Measurements from ENCODE around the gene CHRM4.

Gene CHRM4

DNA sequence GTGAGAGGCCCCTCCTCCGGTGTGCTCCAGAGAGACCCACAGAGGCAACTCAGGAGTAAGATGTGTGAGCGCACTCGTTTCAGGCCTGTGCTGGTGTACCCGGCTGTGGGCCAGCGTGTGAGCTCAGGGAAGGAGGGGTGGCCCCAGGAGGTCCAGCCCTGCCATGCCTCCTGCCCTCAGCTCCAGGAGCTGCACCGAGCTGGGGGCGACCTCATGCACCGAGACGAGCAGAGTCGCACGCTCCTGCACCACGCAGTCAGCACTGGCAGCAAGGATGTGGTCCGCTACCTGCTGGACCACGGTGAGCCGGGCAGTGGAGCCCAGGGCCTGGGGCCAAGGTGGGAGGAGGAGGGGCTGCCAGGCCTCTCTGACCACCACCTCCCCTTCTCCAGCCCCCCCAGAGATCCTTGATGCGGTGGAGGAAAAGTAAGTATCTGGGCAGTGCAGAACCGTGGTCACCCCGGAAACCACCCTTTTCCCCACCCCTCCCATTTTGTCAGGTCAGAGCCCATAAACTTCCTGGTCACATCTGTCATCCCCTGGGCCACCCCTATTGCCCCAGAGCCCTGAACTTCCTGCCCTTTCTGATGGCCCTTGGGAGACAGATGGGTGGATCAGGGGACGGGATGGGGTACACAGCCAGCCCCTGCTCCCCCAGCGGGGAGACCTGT is 12.6 kb downstream of the CHRM4 start:
- Histone ChIP-seq H3K9ac (ENCODE audit: low read length) (no peak overlapping the region), H3F3A (ENCODE audit: insufficient read depth) (no peaks in the 10 kb centered on the region), H4K20me1 (ENCODE audit: low read depth, low read length) (no peaks in the 10 kb centered on the region), H3K9me3 (ENCODE audit: insufficient read depth, low read length) (no peaks in the 10 kb centered on the region), H3K36me3 (ENCODE audit: low read length) (no peaks in the 10 kb centered on the region), H3K4me2 (ENCODE audit: low read depth, low read length, poor library complexity, severe bottlenecking) (no peak overlapping the region), H3K9me2 (replicated peaks; ENCODE audit: insufficient read depth, low read length) (no peaks in the 10 kb centered on the region), H3K79me2 (ENCODE audit: insufficient read depth, low read length) (no peaks in the 10 kb centered on the region), H3K4me3 (ENCODE audit: insufficient read depth, low read length, poor library complexity, severe bottlenecking) (no peak overlapping the region), H3K27ac (ENCODE audit: low read depth, low read length) (no peak overlapping the region), H3K27me3 (ENCODE audit: low read length) (no peaks in the 10 kb centered on the region), H2AFZ (ENCODE audit: low read depth, low read length, severe bottlenecking) (no peak overlapping the region)
- TF ChIP-seq EZH2phosphoT487 (conservative IDR thresholded peaks at IDR 0.05; ENCODE audit: low read length), result no peak
- TF ChIP-seq, protein P1, sequence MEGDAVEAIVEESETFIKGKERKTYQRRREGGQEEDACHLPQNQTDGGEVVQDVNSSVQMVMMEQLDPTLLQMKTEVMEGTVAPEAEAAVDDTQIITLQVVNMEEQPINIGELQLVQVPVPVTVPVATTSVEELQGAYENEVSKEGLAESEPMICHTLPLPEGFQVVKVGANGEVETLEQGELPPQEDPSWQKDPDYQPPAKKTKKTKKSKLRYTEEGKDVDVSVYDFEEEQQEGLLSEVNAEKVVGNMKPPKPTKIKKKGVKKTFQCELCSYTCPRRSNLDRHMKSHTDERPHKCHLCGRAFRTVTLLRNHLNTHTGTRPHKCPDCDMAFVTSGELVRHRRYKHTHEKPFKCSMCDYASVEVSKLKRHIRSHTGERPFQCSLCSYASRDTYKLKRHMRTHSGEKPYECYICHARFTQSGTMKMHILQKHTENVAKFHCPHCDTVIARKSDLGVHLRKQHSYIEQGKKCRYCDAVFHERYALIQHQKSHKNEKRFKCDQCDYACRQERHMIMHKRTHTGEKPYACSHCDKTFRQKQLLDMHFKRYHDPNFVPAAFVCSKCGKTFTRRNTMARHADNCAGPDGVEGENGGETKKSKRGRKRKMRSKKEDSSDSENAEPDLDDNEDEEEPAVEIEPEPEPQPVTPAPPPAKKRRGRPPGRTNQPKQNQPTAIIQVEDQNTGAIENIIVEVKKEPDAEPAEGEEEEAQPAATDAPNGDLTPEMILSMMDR (IDR thresholded peaks at IDR 0.05; ENCODE audit: insufficient read depth, low read length, poor library complexity, severe bottlenecking), result no peak

DNA sequence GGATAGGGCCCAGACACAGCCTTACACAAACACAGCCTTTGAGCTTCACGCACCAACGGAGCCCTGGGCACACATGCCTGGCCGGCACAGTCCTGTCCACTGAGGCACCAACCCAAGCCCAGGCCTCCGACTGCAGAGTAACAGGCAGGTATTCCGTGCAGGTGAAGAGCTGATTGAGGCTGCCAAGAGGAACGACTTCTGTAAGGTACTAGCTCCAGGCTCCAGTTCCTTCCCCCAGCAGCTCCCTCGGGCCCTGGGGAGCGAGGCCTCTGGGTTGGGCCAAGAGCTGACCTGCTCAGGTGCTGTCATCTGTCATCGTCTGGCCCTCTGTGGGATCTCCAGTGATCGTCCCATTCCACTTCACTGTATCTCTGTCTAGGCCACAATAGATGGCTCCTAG is 13.3 kb downstream of the CHRM4 start:
- Histone ChIP-seq H3K9me3 (ENCODE audit: insufficient read depth, low read length) (no peaks in the 10 kb centered on the region), H3F3A (ENCODE audit: insufficient read depth) (no peaks in the 10 kb centered on the region), H3K4me2 (ENCODE audit: low read depth, low read length, poor library complexity, severe bottlenecking) (no peak overlapping the region), H3K4me3 (ENCODE audit: insufficient read depth, low read length, poor library complexity, severe bottlenecking) (no peak overlapping the region), H3K9me2 (replicated peaks; ENCODE audit: insufficient read depth, low read length) (no peaks in the 10 kb centered on the region), H3K27ac (ENCODE audit: low read depth, low read length) (no peak overlapping the region), H4K20me1 (ENCODE audit: low read depth, low read length) (no peaks in the 10 kb centered on the region), H3K79me2 (ENCODE audit: insufficient read depth, low read length) (no peaks in the 10 kb centered on the region), H3K9ac (ENCODE audit: low read length) (no peak overlapping the region), H3K27me3 (ENCODE audit: low read length) (no peaks in the 10 kb centered on the region), H2AFZ (ENCODE audit: low read depth, low read length, severe bottlenecking) (no peak overlapping the region), H3K36me3 (ENCODE audit: low read length) (no peaks in the 10 kb centered on the region)
- TF ChIP-seq EZH2phosphoT487 (conservative IDR thresholded peaks at IDR 0.05; ENCODE audit: low read length), result no peak
- TF ChIP-seq, protein P1 (IDR thresholded peaks at IDR 0.05; ENCODE audit: insufficient read depth, low read length, poor library complexity, severe bottlenecking), result no peak

DNA sequence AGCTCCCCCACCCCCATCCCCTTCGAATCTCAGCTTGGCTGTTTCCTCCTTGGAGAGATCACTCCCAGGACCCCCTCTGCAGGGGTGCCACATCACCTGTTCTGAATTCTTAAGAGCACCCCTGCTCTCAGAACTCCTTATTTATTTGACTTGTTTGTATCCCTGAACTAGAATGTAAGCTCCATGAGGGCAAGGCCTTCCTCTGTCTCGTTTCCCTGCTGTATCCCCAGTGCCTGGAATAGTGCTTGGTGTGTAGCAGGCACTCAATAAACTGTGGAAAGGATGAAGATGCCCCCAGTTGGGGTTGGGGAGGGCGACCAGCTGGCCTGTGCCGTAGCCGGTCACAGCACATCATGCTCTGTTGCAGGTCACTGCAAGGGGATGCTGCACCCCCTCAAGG is 13.7 kb downstream of the CHRM4 start:
- no peak overlapping the region for H3K4me3 ChIP-seq (ENCODE audit: insufficient read depth, low read length, poor library complexity, severe bottlenecking)
- no peaks in the 10 kb centered on the region for H3K9me2 ChIP-seq (replicated peaks; ENCODE audit: insufficient read depth, low read length)
- no peak overlapping the region for H2AFZ ChIP-seq (ENCODE audit: low read depth, low read length, severe bottlenecking)
- H3K79me2 ChIP-seq (ENCODE audit: insufficient read depth, low read length), result no peaks in the 10 kb centered on the region
- no peaks in the 10 kb centered on the region for H3K36me3 ChIP-seq (ENCODE audit: low read length)
- no peak overlapping the region for H3K9ac ChIP-seq (ENCODE audit: low read length)
- no peak overlapping the region for H3K27ac ChIP-seq (ENCODE audit: low read depth, low read length)
- no peaks in the 10 kb centered on the region for H3F3A ChIP-seq (ENCODE audit: insufficient read depth)
- H3K4me2 ChIP-seq (ENCODE audit: low read depth, low read length, poor library complexity, severe bottlenecking), result no peak overlapping the region
- TF ChIP-seq, protein P1 (IDR thresholded peaks at IDR 0.05; ENCODE audit: insufficient read depth, low read length, poor library complexity, severe bottlenecking), result no peak
- no peak for TF ChIP-seq EZH2phosphoT487 (conservative IDR thresholded peaks at IDR 0.05; ENCODE audit: low read length)
- H4K20me1 ChIP-seq (ENCODE audit: low read depth, low read length), result no peaks in the 10 kb centered on the region
- H3K9me3 ChIP-seq (ENCODE audit: insufficient read depth, low read length), result no peaks in the 10 kb centered on the region
- H3K27me3 ChIP-seq (ENCODE audit: low read length), result no peaks in the 10 kb centered on the region

Measured in SU-DHL-6 (cell line).